Measurements from ENCODE around the gene ABCA6. TPM values are rescaled to one million over a fixed set of nuclear protein-coding genes. Genes with fewer than 3 reads are reported as not detected.
"Not testable (repeated sequence)": the region's sequence is repeated elsewhere in the genome, so short reads cannot be mapped to it uniquely, and the experiment has no call there.

ABCA6 gene
- 14.6 TPM for total RNA-seq
- long read RNA-seq: 0 reads

- intact Hi-C loops (cut with DNase I): loop anchor here (10.0 kb wide), 1 partner anchor 347 kb away; no protein-coding TSS in a partner anchor
- DNase-seq (ENCODE audit: low spot score): no peak
Observed at GRCh38 chr17:69141431-69142174, at the start of gene ABCA6. Gene ABCA6 (minus strand): TSS chr17:69141895. CDS start chr17:69140703, 1,192 bp downstream.

- intact Hi-C loops (cut with DNase I): no loop called here
- no peak for DNase-seq (ENCODE audit: low spot score)
Observed at GRCh38 chr17:69188796-69189195, 47.1 kb upstream of the ABCA6 start.

- no peak for DNase-seq (ENCODE audit: low spot score)
- intact Hi-C loops (cut with DNase I): no loop called here
Observed at GRCh38 chr17:69188064-69188463, 46.4 kb upstream of the ABCA6 start.

GRCh38 chr17:69187294-69187693 is 45.6 kb upstream of the ABCA6 start:
- DNase-seq (ENCODE audit: low spot score): no peak
- intact Hi-C loops (cut with DNase I): no loop called here

GRCh38 chr17:69179227-69179952 is 37.7 kb upstream of the ABCA6 start:
- intact Hi-C loops (cut with DNase I): no loop called here
- DNase-seq (ENCODE audit: low spot score): no peak

- no peak for DNase-seq (ENCODE audit: low spot score)
- intact Hi-C loops (cut with DNase I): no loop called here
Observed at GRCh38 chr17:69176457-69176795, 34.7 kb upstream of the ABCA6 start.

GRCh38 chr17:69175625-69176456 is 34.1 kb upstream of the ABCA6 start:
- intact Hi-C loops (cut with DNase I): no loop called here
- DNase-seq (ENCODE audit: low spot score): no peak

- no peak for DNase-seq (ENCODE audit: low spot score)
- intact Hi-C loops (cut with DNase I): no loop called here
Observed at GRCh38 chr17:69175262-69175624, 33.5 kb upstream of the ABCA6 start.

- no peak for DNase-seq (ENCODE audit: low spot score)
- intact Hi-C loops (cut with DNase I): no loop called here
Observed at GRCh38 chr17:69173118-69173517, 31.4 kb upstream of the ABCA6 start.

GRCh38 chr17:69170377-69170776 is 28.7 kb upstream of the ABCA6 start:
- intact Hi-C loops (cut with DNase I): no loop called here
- DNase-seq (ENCODE audit: low spot score): no peak

GRCh38 chr17:69168642-69169041 is 26.9 kb upstream of the ABCA6 start:
- DNase-seq (ENCODE audit: low spot score); intact Hi-C loops (cut with DNase I): not testable (repeated sequence)

GRCh38 chr17:69166957-69167356 is 25.3 kb upstream of the ABCA6 start:
- intact Hi-C loops (cut with DNase I): no loop called here
- DNase-seq (ENCODE audit: low spot score): no peak

- no peak for DNase-seq (ENCODE audit: low spot score)
- intact Hi-C loops (cut with DNase I): no loop called here
Observed at GRCh38 chr17:69164206-69164605, 22.5 kb upstream of the ABCA6 start.

- no peak for DNase-seq (ENCODE audit: low spot score)
- intact Hi-C loops (cut with DNase I): no loop called here
Observed at GRCh38 chr17:69159418-69159817, 17.7 kb upstream of the ABCA6 start.

GRCh38 chr17:69154267-69154666 is 12.6 kb upstream of the ABCA6 start:
- intact Hi-C loops (cut with DNase I): no loop called here
- no peak for DNase-seq (ENCODE audit: low spot score)

- intact Hi-C loops (cut with DNase I): no loop called here
- no peak for DNase-seq (ENCODE audit: low spot score)
Observed at GRCh38 chr17:69150333-69150732, 8.6 kb upstream of the ABCA6 start.

GRCh38 chr17:69147460-69147859 is 5.8 kb upstream of the ABCA6 start:
- DNase-seq (ENCODE audit: low spot score): no peak
- intact Hi-C loops (cut with DNase I): loop anchor here (10.0 kb wide), 1 partner anchor 353 kb away; no protein-coding TSS in a partner anchor

GRCh38 chr17:69144331-69145255 is 2.9 kb upstream of the ABCA6 start:
- no peak for DNase-seq (ENCODE audit: low spot score)
- intact Hi-C loops (cut with DNase I): loop anchor here (10.0 kb wide), 1 partner anchor 350 kb away; no protein-coding TSS in a partner anchor

- intact Hi-C loops (cut with DNase I): loop anchor here (10.0 kb wide), 1 partner anchor 349 kb away; no protein-coding TSS in a partner anchor
- no peak for DNase-seq (ENCODE audit: low spot score)
Observed at GRCh38 chr17:69143683-69144231, 2.1 kb upstream of the ABCA6 start.

All from cardiac septum (tissue), 1 donor.